Endothelial cell of umbilical vein (primary cell): Measurements from ENCODE around the gene MRPL2. TPM values are rescaled to one million over a fixed set of nuclear protein-coding genes. Genes with fewer than 3 reads are reported as not detected.

Experiments used
- BruUV-seq: library from RNA; stranded (reverse); fragments of 400-500 nt; replicated peaks from 2 replicates; lab custom pipeline; 2021; lab: Mats Ljungman, UMichigan
- CTCF ChIA-PET: fragments of 300-600, 350-600 bp; sonication (Branson Sonifier 250); formaldehyde crosslinking; loops from one replicate; lab custom pipeline; 2021; ENCODE audit warnings: antibody characterized with exemption, inconsistent platforms; lab: Charles Lee
- POLR2A ChIA-PET: fragments of 300-600, 350-600 bp; sonication (Branson Sonifier 250); formaldehyde crosslinking; loops from one replicate; lab custom pipeline; 2021; ENCODE audit warnings: antibody characterized with exemption, inconsistent platforms; lab: Charles Lee
- DNase-seq: peaks from one replicate; pipeline ENCODE4 v3.0.0-alpha.2; 2011; ENCODE audit warnings: low read depth, low spot score
- FAIRE-seq: peaks from 2 replicates; lab custom pipeline; 2011; peaks lifted over from hg19 to GRCh38; lab: Jason Lieb, UNC
- H2AFZ ChIP-seq: 2 replicates; pipeline ENCODE4 v1.6.0; 2012; ENCODE audit warnings: low read depth, low read length, control low read depth, inconsistent platforms
- H3K27ac ChIP-seq: 2 replicates; pipeline ENCODE4 v1.5.1; 2011; ENCODE audit warnings: low read depth, mild to moderate bottlenecking, control low read depth, low read length, moderate library complexity; ENCODE audit not compliant: insufficient read depth
- H3K27me3 ChIP-seq, 2 experiments: 2 replicates each; pipeline versions ENCODE4 v1.6.0 to v1.6.1; 2011; ENCODE audit warnings: low read length in 2 of 2, mixed read lengths in 1 of 2; ENCODE audit not compliant: control insufficient read depth in 2 of 2, insufficient read depth in 2 of 2
- H3K36me3 ChIP-seq, 2 experiments: 2 replicates in 1 of 2; 3 replicates in 1 of 2; pipeline ENCODE4 v1.5.1; 2011; ENCODE audit warnings: low read length in 2 of 2, mild to moderate bottlenecking in 1 of 2, moderate library complexity in 1 of 2; ENCODE audit not compliant: control insufficient read depth in 2 of 2, insufficient read depth in 2 of 2; ENCODE audit errors: extremely low read depth in 1 of 2
- H3K4me1 ChIP-seq: 3 replicates; pipeline ENCODE4 v1.5.1; 2011; ENCODE audit warnings: mild to moderate bottlenecking, low read length; ENCODE audit not compliant: control insufficient read depth, insufficient read depth; ENCODE audit errors: extremely low read depth
- H3K4me2 ChIP-seq: 2 replicates; pipeline ENCODE4 v1.6.1; 2011; ENCODE audit warnings: low read length, control low read depth, mixed read lengths; ENCODE audit not compliant: insufficient read depth
- H3K4me3 ChIP-seq, 3 experiments: fragments of 200-600 bp in 1 of 3; sonication (generic), shearing (Covaris generic) in 1 of 3; replicated peaks in 1 of 3; 2 replicates each; pipeline ENCODE4 v1.5.1; 2011 to 2016; ENCODE audit warnings: control low read depth in 3 of 3, low read length in 3 of 3, mild to moderate bottlenecking in 2 of 3, inconsistent platforms in 1 of 3, low read depth in 1 of 3, moderate library complexity in 1 of 3; ENCODE audit not compliant: insufficient read depth in 1 of 3
- H3K79me2 ChIP-seq: 2 replicates; pipeline ENCODE4 v1.6.0; 2012; ENCODE audit warnings: low read length, inconsistent platforms; ENCODE audit not compliant: control insufficient read depth, insufficient read depth
- H3K9ac ChIP-seq: replicated peaks from 2 replicates; pipeline ENCODE3; 2011; ENCODE audit warnings: low read length, control low read depth; ENCODE audit not compliant: insufficient read depth; ENCODE audit errors: extremely low read depth
- H3K9me1 ChIP-seq: replicated peaks from 3 replicates; pipeline ENCODE4 v1.6.0; 2011; ENCODE audit warnings: mild to moderate bottlenecking, low read length; ENCODE audit not compliant: control insufficient read depth, insufficient read depth; ENCODE audit errors: extremely low read depth
- H3K9me3 ChIP-seq: replicated peaks from 2 replicates; pipeline ENCODE4 v1.5.1; 2012; ENCODE audit warnings: low read length, inconsistent platforms; ENCODE audit not compliant: control insufficient read depth, insufficient read depth
- H4K20me1 ChIP-seq: replicated peaks from 2 replicates; pipeline ENCODE3; 2011; ENCODE audit warnings: mild to moderate bottlenecking, low read length; ENCODE audit not compliant: control insufficient read depth, insufficient read depth; ENCODE audit errors: extremely low read depth
- EZH2 ChIP-seq: IDR thresholded peaks from 2 replicates; pipeline ENCODE4 v1.6.1; 2012; ENCODE audit warnings: borderline replicate concordance, low read depth, mild to moderate bottlenecking, moderate library complexity, low read length, inconsistent platforms; ENCODE audit not compliant: severe bottlenecking
- FOS ChIP-seq: IDR thresholded peaks from 2 replicates; pipeline ENCODE4 v1.6.1; 2011; ENCODE audit warnings: mild to moderate bottlenecking, low read length, moderate library complexity, borderline replicate concordance; ENCODE audit not compliant: insufficient read depth
- GATA2 ChIP-seq: IDR thresholded peaks from 2 replicates; pipeline ENCODE4 v1.7.0; 2011; ENCODE audit warnings: low read depth, mild to moderate bottlenecking, moderate library complexity, mixed read lengths, low read length; ENCODE audit not compliant: insufficient read length, insufficient read depth
- JUN ChIP-seq: IDR thresholded peaks from 2 replicates; pipeline ENCODE4 v1.6.1; 2011; ENCODE audit warnings: borderline replicate concordance, low read depth; ENCODE audit not compliant: insufficient read length, insufficient read depth
- MAX ChIP-seq: IDR thresholded peaks from 2 replicates; pipeline ENCODE4 v1.6.1; 2011; ENCODE audit not compliant: insufficient read depth, insufficient read length
- MYC ChIP-seq: IDR thresholded peaks from one replicate; pipeline ENCODE4 v1.6.1; 2011; ENCODE audit warnings: mild to moderate bottlenecking, low read depth, low read length
- POLR2A ChIP-seq: IDR thresholded peaks from 2 replicates; pipeline ENCODE4 v1.6.1; 2012; ENCODE audit warnings: low read depth, mild to moderate bottlenecking, control low read depth, low read length
- POLR2AphosphoS5 ChIP-seq: IDR thresholded peaks from 2 replicates; pipeline ENCODE4 v1.6.1; 2012; ENCODE audit warnings: low read depth, mild to moderate bottlenecking, control low read depth, low read length, moderate library complexity; ENCODE audit not compliant: insufficient read depth
- dilution Hi-C: fragments of 300-500 bp; cut with MboI; formaldehyde crosslinking; loops from one replicate; pipeline ENCODE4 v1.15.0; 2019; ENCODE audit warnings: low sequenced_read_pairs; ENCODE audit not compliant: extremely low pct_ligation_motif_present
- intact Hi-C: fragments of 100-400 bp; cut with micrococcal nuclease; formaldehyde crosslinking; loops from one replicate; pipeline ENCODE4 v1.10.0; 2022
- polyA plus RNA-seq, 4 experiments: library from polyadenylated mRNA; depleted of rRNA in 3 of 4; stranded (reverse) in 3 of 4; unstranded in 1 of 4; fragments of >200 nt; gene quantifications; 2 replicates each; pipeline versions ENCODE4 v1.2.1 to v1.2.3, GENCODE V29; 2011 to 2012; ENCODE audit warnings: missing spikeins in 1 of 4
- total RNA-seq: library from RNA; stranded (reverse); gene quantifications from 2 replicates; pipeline ENCODE4 v1.2.3, GENCODE V29; 2021
- TF ChIP-seq, protein P1 (sequence below), 2 donors: IDR thresholded peaks; 1 replicate in 1 of 2; 2 replicates in 1 of 2; pipeline ENCODE4 v1.5.1; 2011; ENCODE audit warnings: low read length in 2 of 2, mild to moderate bottlenecking in 2 of 2, moderate library complexity in 2 of 2, control low read depth in 1 of 2, inconsistent platforms in 1 of 2, low read depth in 1 of 2; ENCODE audit not compliant: insufficient read depth in 1 of 2; ENCODE audit errors: extremely low read depth in 1 of 2

MRPL2 gene
- total and polyA plus RNA-seq, 2 donors (not counting 3 experiments of a cell fraction or from before 2014, with no cell fraction given): 37.6 to 63.6 TPM

DNA sequence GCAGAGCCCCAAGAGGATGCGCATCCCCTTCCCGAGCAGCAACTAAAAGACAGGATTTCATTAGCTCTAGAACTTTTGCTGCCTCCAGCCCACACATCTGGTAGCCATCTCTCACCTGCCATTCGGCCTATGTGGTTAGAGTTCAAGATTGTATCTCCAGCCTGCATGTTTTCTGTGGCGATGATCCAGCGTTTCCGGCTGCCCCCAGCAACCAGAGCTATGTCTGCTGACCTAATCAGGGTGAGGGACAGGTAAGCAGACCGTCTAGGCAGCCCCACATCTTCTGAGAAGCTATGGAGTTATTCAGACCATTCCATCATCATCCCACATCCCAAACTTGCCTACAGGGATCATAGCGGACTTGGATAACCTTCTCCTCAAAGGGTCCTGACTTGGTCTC lies 3.3 kb downstream of the MRPL2 start:
- TF ChIP-seq POLR2AphosphoS5 (no peak), EZH2 (no peak), FOS (no peak), GATA2 (no peak), MYC (no peak), POLR2A (no peak), JUN (no peak), MAX (no peak)
- TF ChIP-seq, protein P1, sequence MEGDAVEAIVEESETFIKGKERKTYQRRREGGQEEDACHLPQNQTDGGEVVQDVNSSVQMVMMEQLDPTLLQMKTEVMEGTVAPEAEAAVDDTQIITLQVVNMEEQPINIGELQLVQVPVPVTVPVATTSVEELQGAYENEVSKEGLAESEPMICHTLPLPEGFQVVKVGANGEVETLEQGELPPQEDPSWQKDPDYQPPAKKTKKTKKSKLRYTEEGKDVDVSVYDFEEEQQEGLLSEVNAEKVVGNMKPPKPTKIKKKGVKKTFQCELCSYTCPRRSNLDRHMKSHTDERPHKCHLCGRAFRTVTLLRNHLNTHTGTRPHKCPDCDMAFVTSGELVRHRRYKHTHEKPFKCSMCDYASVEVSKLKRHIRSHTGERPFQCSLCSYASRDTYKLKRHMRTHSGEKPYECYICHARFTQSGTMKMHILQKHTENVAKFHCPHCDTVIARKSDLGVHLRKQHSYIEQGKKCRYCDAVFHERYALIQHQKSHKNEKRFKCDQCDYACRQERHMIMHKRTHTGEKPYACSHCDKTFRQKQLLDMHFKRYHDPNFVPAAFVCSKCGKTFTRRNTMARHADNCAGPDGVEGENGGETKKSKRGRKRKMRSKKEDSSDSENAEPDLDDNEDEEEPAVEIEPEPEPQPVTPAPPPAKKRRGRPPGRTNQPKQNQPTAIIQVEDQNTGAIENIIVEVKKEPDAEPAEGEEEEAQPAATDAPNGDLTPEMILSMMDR (IDR thresholded peaks at IDR 0.05; ENCODE audit: extremely low read depth in 1 of 2, insufficient read depth in 1 of 2, low read depth in 1 of 2, low read length in 2 of 2): no peak
- no peak for DNase-seq
- CTCF ChIA-PET: interaction anchor here (1.5 to 1.6 kb wide), 2 partner anchors 20 to 88 kb away, joined by 3 to 6 read pairs; partner anchors contain the start of gene PTK7
- H4K20me1 ChIP-seq: no peaks in the 10 kb centered on the region
- no peak overlapping the region for H3K9ac ChIP-seq
- H3K9me1 ChIP-seq: no peaks in the 10 kb centered on the region
- peaks cover 23% of the 10 kb centered on the region for H3K4me1 ChIP-seq
- no peaks in the 10 kb centered on the region for H3K27me3 ChIP-seq
- no peak overlapping the region for H2AFZ ChIP-seq
- dilution Hi-C loops: no loop called here
- no peak overlapping the region for H3K4me3 ChIP-seq
- POLR2A ChIA-PET: interaction anchor here (1.7 kb wide), 1 partner anchor 72 kb away, joined by 3 read pairs; the partner anchor contains the start of gene PPP2R5D
- BruUV-seq: no TSS peak
- FAIRE-seq: no peak
- no peak overlapping the region for H3K27ac ChIP-seq
- H3K36me3 ChIP-seq: no peaks in the 10 kb centered on the region
- intact Hi-C loops: loop anchor here (5.0 kb wide), 1 partner anchor 86 kb away; no protein-coding TSS in a partner anchor
- H3K4me2 ChIP-seq: no peak overlapping the region
- H3K79me2 ChIP-seq: peaks cover 14% of the 10 kb centered on the region
- no peaks in the 10 kb centered on the region for H3K9me3 ChIP-seq
